Prostate gland (tissue), 2 donors: Measurements from ENCODE around the gene SGSH. TPM values are rescaled to one million over a fixed set of nuclear protein-coding genes. Genes with fewer than 3 reads are reported as not detected.
"Not testable (repeated sequence)": the region's sequence is repeated elsewhere in the genome, so short reads cannot be mapped to it uniquely, and the experiment has no call there.

ENCODE experiments used
- DNase-seq: peaks from one replicate; pipeline ENCODE4 v3.0.0-alpha.2; 2019; ENCODE audit warnings: low spot score
- H3K27ac ChIP-seq, 2 donors: fragments of 200-600 bp; sonication (generic); 2 replicates each; pipeline ENCODE4 v1.5.1; 2017 to 2019
- H3K27me3 ChIP-seq: fragments of 200-600 bp; sonication (generic); replicated peaks from 2 replicates; pipeline ENCODE4 v1.5.1; 2019; ENCODE audit not compliant: insufficient read depth
- H3K36me3 ChIP-seq, 2 donors: fragments of 200-600 bp; sonication (generic); 1 replicate in 1 of 2; 2 replicates in 1 of 2; pipeline versions ENCODE4 v1.5.1 to v1.8.1; 2017 to 2019
- H3K4me1 ChIP-seq: fragments of 200-600 bp; sonication (generic); replicated peaks from 2 replicates; pipeline ENCODE4 v1.5.1; 2019
- H3K4me3 ChIP-seq, 2 donors: fragments of 200-600 bp; sonication (generic); 2 replicates each; pipeline ENCODE4 v1.5.1; 2017 to 2019
- H3K9me3 ChIP-seq: fragments of 200-600 bp; sonication (generic); 2 replicates; pipeline ENCODE4 v1.5.1; 2017
- POLR2A ChIP-seq: fragments of 450-650 bp; IDR thresholded peaks from one replicate; pipeline ENCODE4 v1.6.1; 2016; ENCODE audit warnings: antibody characterized with exemption, mild to moderate bottlenecking
- POLR2AphosphoS5 ChIP-seq: sonication (generic); formaldehyde crosslinking; IDR thresholded peaks from one replicate; pipeline ENCODE4 v1.6.1; 2017; ENCODE audit warnings: antibody characterized with exemption
- WGBS: methylation state at CpG from one replicate; pipeline ENCODE4 v1.1.5; 2018; 5-methylcytosine and 5-hydroxymethylcytosine counted together
- intact Hi-C: fragments of 100-400 bp; cut with DNase I; formaldehyde crosslinking; loops from one replicate; pipeline ENCODE4 v1.14.2; 2022
- total RNA-seq, 2 donors: library from RNA; depleted of rRNA; stranded (reverse); fragments of >200 nt; gene quantifications; one replicate each; pipeline ENCODE4 v1.1.0, GENCODE V29; 2016
- TF ChIP-seq, protein P1 (sequence below), 4 experiments: fragments of 200-600 bp in 2 of 4; fragments of 450-650 bp in 2 of 4; sonication (generic) in 2 of 4; IDR thresholded peaks; 1 replicate in 3 of 4; 2 replicates in 1 of 4; pipeline ENCODE4 v1.5.1; 2016 to 2019; ENCODE audit warnings: antibody characterized with exemption in 4 of 4, mild to moderate bottlenecking in 2 of 4, moderate library complexity in 2 of 4

Gene SGSH
- total RNA-seq, 2 donors from 2014 or later = 41.2 to 95.7 TPM

DNA sequence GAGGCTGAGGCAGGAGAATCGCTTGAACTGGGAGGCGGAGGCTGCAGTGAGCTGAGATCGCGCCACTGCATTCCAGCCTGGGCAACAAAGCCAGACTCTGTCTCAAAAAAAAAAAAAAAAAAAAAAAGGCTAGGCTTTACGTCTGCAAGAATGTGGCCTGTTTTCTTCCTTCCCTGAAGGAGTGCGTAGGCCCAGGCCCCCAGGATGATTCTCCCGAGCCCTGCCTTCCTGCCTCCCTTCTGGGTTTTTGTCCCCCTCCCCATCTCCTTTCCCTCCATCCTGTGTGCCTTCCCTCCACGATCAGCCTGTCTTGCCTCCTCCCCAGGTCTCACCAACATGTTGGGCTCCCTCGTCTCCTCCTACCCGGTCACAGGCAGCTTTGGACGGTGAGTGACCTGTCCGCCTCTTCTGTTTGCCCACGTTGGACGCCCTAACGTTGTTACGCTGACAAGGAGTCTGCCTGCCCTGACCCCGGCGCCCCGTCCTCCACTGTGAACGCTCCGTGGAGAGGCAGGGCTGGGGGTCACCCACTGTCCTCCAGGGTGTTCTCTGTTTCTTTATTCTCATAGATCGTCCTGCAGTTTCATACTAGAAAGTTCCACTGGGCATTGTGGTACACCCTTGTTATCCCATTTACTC is 24.9 kb upstream of the SGSH start:
- no peak overlapping the region for H3K27ac ChIP-seq
- peaks cover 14 to 27% of the 10 kb centered on the region in 2 donors for H3K36me3 ChIP-seq
- intact Hi-C loops = no loop called here

DNA sequence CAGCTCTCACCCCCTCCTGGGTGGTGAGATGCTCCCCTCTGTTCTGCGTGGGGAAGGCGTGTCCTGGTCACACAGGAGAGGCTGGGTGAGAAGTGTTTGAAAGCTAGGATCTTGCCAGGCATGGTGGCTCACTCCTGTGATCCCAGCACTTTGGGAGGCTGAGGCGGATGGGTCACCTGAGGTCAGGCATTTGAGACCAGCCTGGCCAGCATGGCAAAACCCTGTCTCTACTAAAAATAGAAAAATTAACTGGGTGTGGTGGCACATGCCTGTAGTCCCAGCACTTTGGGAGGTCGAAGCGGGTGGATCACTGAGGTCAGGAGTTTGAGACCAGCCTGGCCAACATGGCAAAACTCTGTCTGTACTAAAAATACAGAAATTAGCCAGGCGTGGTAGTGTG is 24.3 kb upstream of the SGSH start:
- WGBS = 92% methylated on average over 6 of the region's 6 CpGs
- H3K4me3 ChIP-seq, H3K27me3 ChIP-seq, intact Hi-C loops, DNase-seq, H3K9me3 ChIP-seq, H3K27ac ChIP-seq, H3K4me1 ChIP-seq: not testable (repeated sequence)
- H3K36me3 ChIP-seq = peaks cover 14 to 27% of the 10 kb centered on the region in 2 donors

More for the DNA sequence above, 24.9 kb upstream of the SGSH start:
- H3K27me3 ChIP-seq = no peaks in the 10 kb centered on the region
- H3K4me1 ChIP-seq = no peaks in the 10 kb centered on the region
- no peaks in the 10 kb centered on the region for H3K9me3 ChIP-seq
- H3K4me3 ChIP-seq = no peak overlapping the region
- WGBS = 85% methylated on average over 22 of the region's 22 CpGs
- TF ChIP-seq POLR2AphosphoS5 = no peak
- DNase-seq = no peak

GRCh38 chr17:80243526-80244433 is 23.6 kb upstream of the SGSH start:
- 92% methylated on average over 23 of the region's 26 CpGs for WGBS
- Histone ChIP-seq H3K4me1 (no peaks in the 10 kb centered on the region), H3K9me3 (no peaks in the 10 kb centered on the region), H3K36me3 (peaks cover 14 to 27% of the 10 kb centered on the region in 2 donors), H3K27me3 (no peaks in the 10 kb centered on the region), H3K4me3 (no peak overlapping the region), H3K27ac (no peak overlapping the region)
- intact Hi-C loops = no loop called here
- no peak for DNase-seq
- TF ChIP-seq POLR2A (no peak), POLR2AphosphoS5 (no peak)
- TF ChIP-seq, protein P1, sequence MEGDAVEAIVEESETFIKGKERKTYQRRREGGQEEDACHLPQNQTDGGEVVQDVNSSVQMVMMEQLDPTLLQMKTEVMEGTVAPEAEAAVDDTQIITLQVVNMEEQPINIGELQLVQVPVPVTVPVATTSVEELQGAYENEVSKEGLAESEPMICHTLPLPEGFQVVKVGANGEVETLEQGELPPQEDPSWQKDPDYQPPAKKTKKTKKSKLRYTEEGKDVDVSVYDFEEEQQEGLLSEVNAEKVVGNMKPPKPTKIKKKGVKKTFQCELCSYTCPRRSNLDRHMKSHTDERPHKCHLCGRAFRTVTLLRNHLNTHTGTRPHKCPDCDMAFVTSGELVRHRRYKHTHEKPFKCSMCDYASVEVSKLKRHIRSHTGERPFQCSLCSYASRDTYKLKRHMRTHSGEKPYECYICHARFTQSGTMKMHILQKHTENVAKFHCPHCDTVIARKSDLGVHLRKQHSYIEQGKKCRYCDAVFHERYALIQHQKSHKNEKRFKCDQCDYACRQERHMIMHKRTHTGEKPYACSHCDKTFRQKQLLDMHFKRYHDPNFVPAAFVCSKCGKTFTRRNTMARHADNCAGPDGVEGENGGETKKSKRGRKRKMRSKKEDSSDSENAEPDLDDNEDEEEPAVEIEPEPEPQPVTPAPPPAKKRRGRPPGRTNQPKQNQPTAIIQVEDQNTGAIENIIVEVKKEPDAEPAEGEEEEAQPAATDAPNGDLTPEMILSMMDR (IDR thresholded peaks at IDR 0.05) = no peak

- Histone ChIP-seq H3K36me3 (peaks cover 14 to 35% of the 10 kb centered on the region in 2 donors), H3K9me3 (no peaks in the 10 kb centered on the region), H3K4me3 (no peak overlapping the region), H3K4me1 (no peaks in the 10 kb centered on the region), H3K27ac (no peak overlapping the region), H3K27me3 (no peaks in the 10 kb centered on the region)
- 90% methylated on average over 14 of the region's 14 CpGs for WGBS
- no peak for DNase-seq
- intact Hi-C loops = no loop called here
- TF ChIP-seq, protein P1 (IDR thresholded peaks at IDR 0.05) = no peak
- TF ChIP-seq POLR2AphosphoS5 (no peak), POLR2A (no peak)
Observed at GRCh38 chr17:80242505-80242904, 22.4 kb upstream of the SGSH start.

GRCh38 chr17:80237386-80237785 is 17.3 kb upstream of the SGSH start:
- Histone ChIP-seq H3K9me3 (no peaks in the 10 kb centered on the region), H3K36me3 (peaks cover 8 to 38% of the 10 kb centered on the region in 2 donors), H3K27me3 (no peaks in the 10 kb centered on the region), H3K27ac (no peak overlapping the region), H3K4me3 (no peak overlapping the region), H3K4me1 (no peaks in the 10 kb centered on the region)
- intact Hi-C loops = no loop called here
- no peak for DNase-seq
- TF ChIP-seq, protein P1 (IDR thresholded peaks at IDR 0.05) = no peak
- no peak for TF ChIP-seq POLR2AphosphoS5
- no peak for TF ChIP-seq POLR2A
- WGBS = 96% methylated on average over 10 of the region's 10 CpGs
